GM18907 (cell line): ENCODE data around the gene PLD1.

Experiments
- ATAC-seq: cut with Tn5 transposase; IDR thresholded peaks from one replicate; pipeline ENCODE4 v1.9.1; 2021; ENCODE audit warnings: mild to moderate bottlenecking, moderate library complexity; ENCODE audit not compliant: unreplicated experiment

PLD1 gene

GRCh38 chr3:171839270-171839669 lies 29.0 kb upstream of the PLD1 start:
- ATAC-seq, result no peak

GRCh38 chr3:171838218-171838720 lies 28.0 kb upstream of the PLD1 start:
- ATAC-seq, result no peak

- no peak for ATAC-seq
These were observed 27.4 kb upstream of the PLD1 start for GRCh38 chr3:171837698-171838097.

- no peak for ATAC-seq
These were observed 26.6 kb upstream of the PLD1 start for GRCh38 chr3:171836855-171837254.

- ATAC-seq, result no peak
These were observed 25.3 kb upstream of the PLD1 start for GRCh38 chr3:171835613-171836012.

- ATAC-seq, result no peak
These were observed 24.8 kb upstream of the PLD1 start for GRCh38 chr3:171835116-171835515.

GRCh38 chr3:171834461-171834801 lies 24.1 kb upstream of the PLD1 start:
- ATAC-seq, result no peak

GRCh38 chr3:171833789-171834460 lies 23.6 kb upstream of the PLD1 start:
- ATAC-seq, result peak; percentile 57

- ATAC-seq, result no peak
These were observed 22.7 kb upstream of the PLD1 start for GRCh38 chr3:171832989-171833388.

- ATAC-seq, result no peak
These were observed 21.7 kb upstream of the PLD1 start for GRCh38 chr3:171831936-171832335.

- no peak for ATAC-seq
These were observed 20.2 kb upstream of the PLD1 start for GRCh38 chr3:171830518-171830875.

- peak; percentile 77 for ATAC-seq
These were observed 19.7 kb upstream of the PLD1 start for GRCh38 chr3:171829841-171830517.

GRCh38 chr3:171828902-171829770 lies 18.9 kb upstream of the PLD1 start:
- no peak for ATAC-seq

GRCh38 chr3:171827836-171828458 lies 17.7 kb upstream of the PLD1 start:
- no peak for ATAC-seq

GRCh38 chr3:171827385-171827784 lies 17.1 kb upstream of the PLD1 start:
- no peak for ATAC-seq

- no peak for ATAC-seq
These were observed 15.0 kb upstream of the PLD1 start for GRCh38 chr3:171825222-171825828.

GRCh38 chr3:171824824-171825221 lies 14.5 kb upstream of the PLD1 start:
- ATAC-seq, result no peak

GRCh38 chr3:171824116-171824515 lies 13.8 kb upstream of the PLD1 start:
- no peak for ATAC-seq

GRCh38 chr3:171822431-171823106 lies 12.3 kb upstream of the PLD1 start:
- peak; percentile 93 for ATAC-seq

GRCh38 chr3:171821778-171822358 lies 11.6 kb upstream of the PLD1 start:
- no peak for ATAC-seq
